HL-60 (cell line): ENCODE data around the gene KCMF1.

ENCODE experiments used
- POLR2AphosphoS5 ChIP-seq: IDR thresholded peaks from 2 replicates; pipeline ENCODE4 v1.6.1; 2012; ENCODE audit warnings: low read depth
- SPI1 ChIP-seq: IDR thresholded peaks from 2 replicates; pipeline ENCODE4 v1.6.1; 2012; ENCODE audit warnings: low read depth, mild to moderate bottlenecking, borderline replicate concordance
- TF ChIP-seq, protein P1 (sequence below): IDR thresholded peaks from one replicate; pipeline ENCODE4 v1.5.1; 2011; ENCODE audit warnings: low read length, control low read depth, inconsistent platforms; ENCODE audit not compliant: insufficient read depth

DNA sequence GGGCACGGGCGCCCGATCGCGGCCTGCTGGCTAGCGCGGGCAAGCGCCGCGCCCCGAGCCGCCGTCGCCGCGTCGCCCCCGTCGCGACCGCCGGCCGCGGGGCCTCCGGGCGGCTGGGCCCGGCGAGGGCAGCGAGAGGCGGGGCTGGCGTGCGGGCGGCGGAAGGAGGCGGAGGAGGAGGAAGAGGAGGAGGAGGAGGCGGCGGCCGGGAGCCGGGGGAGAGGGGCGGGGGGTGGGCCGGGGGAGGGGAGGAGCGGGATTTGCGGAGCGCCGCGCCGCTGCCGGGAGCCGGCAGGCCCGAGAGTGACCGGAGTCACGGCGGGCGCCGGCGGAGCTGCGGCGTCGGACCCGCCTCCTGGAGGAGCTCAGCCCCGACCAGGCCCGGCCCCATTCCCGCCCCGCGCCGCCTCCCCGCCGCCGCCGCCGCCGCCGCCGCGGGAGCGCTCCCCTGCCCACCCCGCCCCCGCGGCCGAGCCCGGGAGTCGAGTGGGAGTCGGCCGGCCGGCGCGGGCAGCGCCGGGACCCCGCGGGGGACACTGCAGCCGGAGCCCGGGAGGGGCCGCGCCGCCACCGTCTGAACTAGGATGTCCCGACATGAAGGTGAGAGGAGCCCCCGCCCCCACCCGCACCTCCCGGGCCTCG, at the start of gene KCMF1:
- TF ChIP-seq POLR2AphosphoS5 (no peak), SPI1 (no peak)
- TF ChIP-seq, protein P1, sequence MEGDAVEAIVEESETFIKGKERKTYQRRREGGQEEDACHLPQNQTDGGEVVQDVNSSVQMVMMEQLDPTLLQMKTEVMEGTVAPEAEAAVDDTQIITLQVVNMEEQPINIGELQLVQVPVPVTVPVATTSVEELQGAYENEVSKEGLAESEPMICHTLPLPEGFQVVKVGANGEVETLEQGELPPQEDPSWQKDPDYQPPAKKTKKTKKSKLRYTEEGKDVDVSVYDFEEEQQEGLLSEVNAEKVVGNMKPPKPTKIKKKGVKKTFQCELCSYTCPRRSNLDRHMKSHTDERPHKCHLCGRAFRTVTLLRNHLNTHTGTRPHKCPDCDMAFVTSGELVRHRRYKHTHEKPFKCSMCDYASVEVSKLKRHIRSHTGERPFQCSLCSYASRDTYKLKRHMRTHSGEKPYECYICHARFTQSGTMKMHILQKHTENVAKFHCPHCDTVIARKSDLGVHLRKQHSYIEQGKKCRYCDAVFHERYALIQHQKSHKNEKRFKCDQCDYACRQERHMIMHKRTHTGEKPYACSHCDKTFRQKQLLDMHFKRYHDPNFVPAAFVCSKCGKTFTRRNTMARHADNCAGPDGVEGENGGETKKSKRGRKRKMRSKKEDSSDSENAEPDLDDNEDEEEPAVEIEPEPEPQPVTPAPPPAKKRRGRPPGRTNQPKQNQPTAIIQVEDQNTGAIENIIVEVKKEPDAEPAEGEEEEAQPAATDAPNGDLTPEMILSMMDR: no peak
